Uterus (tissue), 4 donors: ENCODE results near the gene CREB5. TPM values are rescaled to one million over a fixed set of nuclear protein-coding genes. Genes with fewer than 3 reads are reported as not detected.

Experiments used
- DNase-seq, 2 donors: peaks; one replicate each; pipeline ENCODE4 v3.0.0-alpha.2; 2019 to 2020
- H3K27ac ChIP-seq, 2 donors: fragments of 200-600 bp; sonication (generic); 1 replicate in 1 of 2; 2 replicates in 1 of 2; pipeline ENCODE4 v1.5.1; 2016 to 2018
- H3K27me3 ChIP-seq, 2 donors: fragments of 200-600 bp; sonication (generic); one replicate each; pipeline ENCODE4 v1.5.1; 2018 to 2019; ENCODE audit warnings: control low read depth in 1 of 2
- H3K36me3 ChIP-seq, 2 donors: fragments of 200-600 bp; sonication (generic); one replicate each; pipeline ENCODE4 v1.5.1; 2019; ENCODE audit warnings: control low read depth in 1 of 2
- H3K4me1 ChIP-seq, 2 donors: fragments of 200-600 bp; sonication (generic); one replicate each; pipeline ENCODE4 v1.5.1; 2018 to 2019; ENCODE audit warnings: control low read depth in 1 of 2
- H3K4me3 ChIP-seq, 2 donors: fragments of 200-600 bp; sonication (generic); 1 replicate in 1 of 2; 2 replicates in 1 of 2; pipeline ENCODE4 v1.5.1; 2018 to 2019; ENCODE audit warnings: mild to moderate bottlenecking in 1 of 2
- H3K9me3 ChIP-seq, 2 donors: fragments of 200-600 bp; sonication (generic); one replicate each; pipeline ENCODE4 v1.5.1; 2019; ENCODE audit warnings: control low read depth in 1 of 2
- CTCF ChIP-seq, 4 experiments: fragments of 200-600 bp in 2 of 4; fragments of 450-650 bp in 2 of 4; sonication (generic) in 2 of 4; IDR thresholded peaks; one replicate each; pipeline ENCODE4 v1.5.1; 2016 to 2019; ENCODE audit warnings: antibody characterized with exemption in 4 of 4, mild to moderate bottlenecking in 2 of 4, moderate library complexity in 1 of 4
- POLR2A ChIP-seq, 2 donors: fragments of 450-650 bp; IDR thresholded peaks; one replicate each; pipeline ENCODE4 v1.6.1; 2016; ENCODE audit warnings: antibody characterized with exemption in 2 of 2, mild to moderate bottlenecking in 1 of 2, moderate library complexity in 1 of 2
- intact Hi-C: fragments of 100-400 bp; cut with DNase I; formaldehyde crosslinking; loops from one replicate; pipeline ENCODE4 v1.15.1; 2023; ENCODE audit warnings: low total_unique reads
- total RNA-seq, 4 donors: library from RNA; depleted of rRNA in 3 of 4; stranded (reverse); fragments of >200 nt in 3 of 4; gene quantifications; one replicate each; pipeline versions ENCODE4 v1.1.0 to v1.2.4, GENCODE V29; 2014 to 2023
- donor health status: DM: yes; HTN: yes; CAD: no.

Gene CREB5
- total RNA-seq, 4 donors from 2014 or later, result 7.1 to 40.2 (median 23.9) TPM

DNA sequence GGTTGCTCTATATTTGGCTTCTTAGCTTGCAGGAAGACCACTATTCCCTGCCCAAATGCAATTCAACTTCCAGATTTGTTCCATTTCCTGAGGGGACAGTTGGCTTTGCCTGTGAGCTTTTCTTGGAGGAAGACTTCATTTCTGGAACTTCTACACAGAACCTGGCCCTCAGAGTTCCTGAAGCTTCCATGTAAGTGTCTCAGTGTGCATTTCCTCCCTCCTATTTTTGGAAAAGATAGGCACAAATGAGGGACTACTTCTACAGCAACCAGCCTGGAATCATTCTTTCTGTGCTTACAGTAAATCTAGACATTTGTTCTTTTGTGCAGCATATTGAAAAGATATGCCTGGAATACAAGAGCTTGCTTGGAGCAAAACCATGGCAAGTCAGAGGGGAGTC is 164.3 kb downstream of the CREB5 start:
- Histone ChIP-seq H3K36me3 (no peaks in the 10 kb centered on the region), H3K9me3 (no peaks in the 10 kb centered on the region), H3K4me1 (no peaks in the 10 kb centered on the region), H3K27ac (no peak overlapping the region), H3K27me3 (no peaks in the 10 kb centered on the region), H3K4me3 (no peak overlapping the region)
- DNase-seq, result no peak
- TF ChIP-seq POLR2A (IDR thresholded peaks at IDR 0.05) (no peak), CTCF (IDR thresholded peaks at IDR 0.05) (no peak)
- intact Hi-C loops, result no loop called here

- H3K27me3 ChIP-seq, result no peaks in the 10 kb centered on the region
- no peaks in the 10 kb centered on the region for H3K36me3 ChIP-seq
- no peak for DNase-seq
- TF ChIP-seq CTCF (IDR thresholded peaks at IDR 0.05) (no peak), POLR2A (IDR thresholded peaks at IDR 0.05) (no peak)
- no peak overlapping the region for H3K4me3 ChIP-seq
- no peak overlapping the region for H3K27ac ChIP-seq
- no peaks in the 10 kb centered on the region for H3K4me1 ChIP-seq
- no peaks in the 10 kb centered on the region for H3K9me3 ChIP-seq
- intact Hi-C loops, result no loop called here
Observed at GRCh38 chr7:28579571-28579970, 167.3 kb downstream of the CREB5 start.

- TF ChIP-seq CTCF (IDR thresholded peaks at IDR 0.05), result no peak
- TF ChIP-seq POLR2A (IDR thresholded peaks at IDR 0.05), result no peak
- intact Hi-C loops, result no loop called here
Observed at GRCh38 chr7:28580665-28581064, 168.3 kb downstream of the CREB5 start.

DNA sequence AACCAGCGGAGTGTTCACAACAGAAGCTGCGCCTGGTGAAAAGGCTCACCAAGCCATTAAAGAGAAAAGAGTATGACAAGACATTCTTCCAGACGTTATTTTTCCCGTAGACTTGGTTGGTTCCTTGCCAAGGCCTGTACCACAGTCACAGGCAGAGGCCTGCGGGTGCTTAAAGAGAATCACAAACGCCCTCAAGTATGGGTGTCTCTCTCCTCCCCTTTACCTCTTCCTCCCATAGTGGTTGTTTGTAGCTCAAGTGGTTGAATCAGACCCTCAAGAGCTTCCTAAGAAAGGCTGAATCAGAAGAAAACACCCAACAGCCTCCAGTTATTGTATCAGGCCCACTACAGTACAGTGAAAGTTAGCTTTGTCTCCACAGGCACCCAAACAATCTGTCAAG is 169.0 kb downstream of the CREB5 start:
- TF ChIP-seq POLR2A (IDR thresholded peaks at IDR 0.05) (no peak), CTCF (IDR thresholded peaks at IDR 0.05) (no peak)
- intact Hi-C loops, result no loop called here
- no peaks in the 10 kb centered on the region for H3K27me3 ChIP-seq

More at GRCh38 chr7:28580665-28581064, 168.3 kb downstream of the CREB5 start:
- no peaks in the 10 kb centered on the region for H3K9me3 ChIP-seq
- H3K4me3 ChIP-seq, result no peak overlapping the region
- H3K27me3 ChIP-seq, result no peaks in the 10 kb centered on the region
- H3K4me1 ChIP-seq, result no peaks in the 10 kb centered on the region
- no peak for DNase-seq
- no peak overlapping the region for H3K27ac ChIP-seq
- H3K36me3 ChIP-seq, result no peaks in the 10 kb centered on the region

DNA sequence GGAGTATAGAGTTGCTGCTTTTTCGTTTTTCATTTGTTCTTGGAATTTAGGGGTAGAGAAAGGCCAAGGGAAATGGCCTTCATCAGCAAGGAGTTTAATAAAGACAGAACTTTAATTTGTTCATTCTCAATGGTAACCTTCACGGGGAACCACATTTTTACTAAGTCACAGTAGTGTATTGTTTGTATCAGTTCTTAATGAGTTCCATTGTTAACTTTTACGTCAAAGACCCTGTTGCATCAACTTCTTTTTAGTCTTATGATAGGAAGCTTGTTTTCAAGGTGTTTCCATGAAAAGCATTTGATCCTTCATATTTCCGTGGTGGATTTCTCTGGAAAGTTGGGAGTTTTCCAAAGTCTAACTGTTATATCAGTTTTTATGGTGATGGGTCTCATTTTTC is 169.9 kb downstream of the CREB5 start:
- no peak overlapping the region for H3K27ac ChIP-seq
- DNase-seq, result no peak
- TF ChIP-seq CTCF (IDR thresholded peaks at IDR 0.05) (no peak), POLR2A (IDR thresholded peaks at IDR 0.05) (no peak)
- H3K36me3 ChIP-seq, result no peaks in the 10 kb centered on the region
- no peaks in the 10 kb centered on the region for H3K9me3 ChIP-seq
- no peak overlapping the region for H3K4me3 ChIP-seq
- H3K27me3 ChIP-seq, result no peaks in the 10 kb centered on the region
- intact Hi-C loops, result no loop called here
- no peaks in the 10 kb centered on the region for H3K4me1 ChIP-seq

More for the DNA sequence above, 169.0 kb downstream of the CREB5 start:
- H3K4me3 ChIP-seq, result no peak overlapping the region
- no peaks in the 10 kb centered on the region for H3K36me3 ChIP-seq
- DNase-seq, result no peak
- H3K27ac ChIP-seq, result no peak overlapping the region
- no peaks in the 10 kb centered on the region for H3K9me3 ChIP-seq
- H3K4me1 ChIP-seq, result no peaks in the 10 kb centered on the region
